Ishikawa (cell line): Measurements from ENCODE around the gene DCBLD2.

Experiments
- CEBPB ChIP-seq: IDR thresholded peaks from 2 replicates; pipeline ENCODE4 v1.6.1; 2012
- EP300 ChIP-seq: IDR thresholded peaks from 2 replicates; pipeline ENCODE4 v1.6.1; 2012; ENCODE audit warnings: borderline replicate concordance
- FOXM1 ChIP-seq: IDR thresholded peaks from 2 replicates; pipeline ENCODE4 v1.6.1; 2012; ENCODE audit warnings: low read depth, borderline replicate concordance
- MAX ChIP-seq: IDR thresholded peaks from 2 replicates; pipeline ENCODE4 v1.6.1; 2012
- TCF12 ChIP-seq: IDR thresholded peaks from 2 replicates; pipeline ENCODE4 v1.6.1; 2012; ENCODE audit warnings: low read depth
- USF1 ChIP-seq: IDR thresholded peaks from 2 replicates; pipeline ENCODE4 v1.6.1; 2012
- YY1 ChIP-seq: IDR thresholded peaks from 2 replicates; pipeline ENCODE4 v1.6.1; 2012; ENCODE audit warnings: low read depth

- TF ChIP-seq FOXM1 (no peak), CEBPB (no peak), USF1 (no peak), MAX (no peak), EP300 (no peak), YY1 (no peak), TCF12 (no peak)
These were observed 44.8 kb downstream of the DCBLD2 start for GRCh38 chr3:98856724-98857123.
